ENCODE data around the gene SLC9B2.

Gene SLC9B2

DNA sequence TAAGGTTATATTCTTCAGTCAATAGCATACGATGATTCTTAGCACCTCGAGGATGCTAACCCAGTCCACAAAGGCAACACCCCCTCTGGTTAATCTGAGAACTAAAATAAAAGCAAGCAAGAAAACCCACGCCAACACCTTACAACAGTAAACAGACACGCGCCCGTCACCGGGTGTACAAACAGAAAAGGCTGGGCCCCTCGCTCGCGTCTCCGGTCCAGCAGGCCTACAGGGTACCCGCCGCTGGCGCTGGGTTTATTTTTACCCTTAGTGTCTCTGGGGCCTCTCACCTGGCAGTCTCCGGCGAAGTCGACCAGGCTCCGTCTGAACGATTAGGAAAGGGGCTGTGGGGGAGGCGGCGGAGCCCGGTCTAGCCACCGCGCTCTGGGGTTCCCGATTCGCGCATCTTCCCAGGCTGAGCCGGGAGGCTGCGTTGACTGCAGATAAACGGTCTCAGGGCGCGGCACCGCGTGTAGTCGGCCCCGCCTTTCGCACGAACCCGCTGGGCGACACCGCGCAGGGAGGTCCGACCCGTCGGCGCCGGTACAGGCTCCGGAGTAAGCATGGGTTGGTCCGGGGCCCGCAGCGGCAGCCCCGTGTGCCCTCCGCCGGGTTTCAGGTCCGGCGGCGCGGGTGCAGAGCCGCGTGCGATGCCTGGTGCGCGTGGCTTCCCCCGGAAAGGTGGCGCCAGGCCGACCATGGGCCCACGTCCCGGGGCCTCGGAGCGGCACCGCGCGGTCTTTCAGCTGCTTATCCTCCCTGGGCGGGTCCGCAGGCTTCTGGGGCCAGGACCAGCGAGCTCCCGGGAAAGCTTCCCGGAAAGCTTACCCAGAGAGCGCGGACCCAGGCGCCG lies 441 bp downstream of the SLC9B2 start:
- peak; percentile 59 for DNase-seq (ENCODE audit: low spot score)
- no peak for FAIRE-seq

DNA sequence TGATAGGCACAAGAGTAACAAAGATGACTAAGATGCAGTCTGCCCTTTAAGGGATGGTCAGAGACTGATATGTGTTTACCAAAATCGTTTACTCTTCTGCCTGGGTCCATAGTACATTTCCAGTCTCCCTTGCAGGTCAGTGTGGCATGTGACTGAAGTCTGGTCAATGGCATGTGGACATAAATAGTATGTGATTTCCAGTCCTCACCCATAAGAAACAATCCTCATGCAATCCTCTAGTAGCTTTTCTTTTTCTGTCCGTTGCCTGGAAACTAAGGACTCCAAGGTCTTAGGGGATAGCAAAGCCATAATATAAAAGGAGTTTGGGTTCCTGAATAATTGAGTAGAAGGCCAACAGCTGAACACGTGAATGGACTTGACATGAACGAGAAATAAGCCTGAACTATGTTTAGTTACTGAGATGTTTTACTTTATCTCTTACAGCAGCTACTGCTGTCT lies 1.1 kb downstream of the SLC9B2 start:
- DNase-seq (ENCODE audit: low spot score) (no peak), FAIRE-seq (no peak)

DNA sequence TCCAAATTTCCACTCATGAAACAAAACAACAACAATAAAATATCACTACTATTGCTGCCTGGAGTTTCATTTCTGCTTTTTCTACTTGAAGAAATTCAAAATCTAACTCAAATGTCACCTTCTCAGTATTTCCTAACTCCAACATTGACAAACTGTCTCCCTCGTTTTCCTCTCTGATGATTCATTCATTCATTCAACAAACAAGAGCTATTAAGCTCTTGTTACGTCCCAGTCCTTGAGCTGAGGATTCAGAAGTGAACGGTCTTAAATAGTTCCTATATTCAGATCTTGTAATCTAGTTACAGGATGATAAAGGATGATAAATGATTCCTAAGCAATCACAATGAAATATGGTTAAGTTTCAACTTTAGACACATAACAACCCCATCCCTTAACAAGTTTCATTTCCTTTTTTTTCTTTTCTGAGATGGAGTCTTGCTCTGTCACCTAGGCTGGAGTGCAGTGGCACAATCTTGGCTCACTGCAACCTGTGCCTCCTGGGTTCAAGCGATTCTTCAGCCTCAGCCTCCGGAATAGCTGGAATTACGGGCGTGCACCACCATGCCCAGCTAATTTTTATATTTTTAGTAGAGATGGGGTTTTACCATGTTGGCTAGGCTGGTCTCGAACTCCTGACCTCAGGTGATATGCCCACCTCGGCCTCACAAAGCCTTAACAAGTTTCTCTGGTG lies 1.7 kb downstream of the SLC9B2 start:
- no peak for FAIRE-seq

DNA sequence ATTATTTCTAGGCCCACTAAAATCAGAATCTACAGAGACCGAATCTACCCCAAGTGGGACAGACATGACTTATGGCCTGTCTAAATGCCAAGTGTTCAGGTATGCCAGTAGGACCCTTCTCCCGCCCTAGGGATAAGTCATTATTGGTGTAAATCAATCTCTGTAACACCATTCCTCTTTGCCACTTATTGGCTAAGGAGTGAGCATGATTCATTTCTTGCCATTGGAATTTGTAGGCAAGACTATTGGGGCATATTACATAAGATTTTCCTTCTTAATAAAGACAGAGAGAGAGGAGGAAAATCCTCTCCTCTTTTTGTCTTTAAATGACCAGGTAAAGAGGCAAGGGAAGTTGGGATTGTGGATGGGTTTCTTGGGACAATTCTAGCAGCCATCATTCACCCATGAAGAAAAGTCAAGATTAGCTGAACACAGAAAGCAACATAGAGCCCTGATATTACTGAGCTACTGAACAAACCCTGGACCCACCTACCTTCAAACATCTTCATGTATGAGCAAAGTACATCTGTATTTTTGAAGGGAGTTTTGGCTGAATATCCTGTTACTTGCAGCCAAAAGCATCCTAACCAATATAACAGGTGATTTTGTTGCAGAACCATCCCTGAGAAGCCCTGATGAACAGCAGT lies 2.6 kb downstream of the SLC9B2 start:
- DNase-seq (ENCODE audit: low spot score): no peak
- FAIRE-seq: no peak

More for the DNA sequence above, 1.7 kb downstream of the SLC9B2 start:
- DNase-seq (ENCODE audit: low spot score): no peak

DNA sequence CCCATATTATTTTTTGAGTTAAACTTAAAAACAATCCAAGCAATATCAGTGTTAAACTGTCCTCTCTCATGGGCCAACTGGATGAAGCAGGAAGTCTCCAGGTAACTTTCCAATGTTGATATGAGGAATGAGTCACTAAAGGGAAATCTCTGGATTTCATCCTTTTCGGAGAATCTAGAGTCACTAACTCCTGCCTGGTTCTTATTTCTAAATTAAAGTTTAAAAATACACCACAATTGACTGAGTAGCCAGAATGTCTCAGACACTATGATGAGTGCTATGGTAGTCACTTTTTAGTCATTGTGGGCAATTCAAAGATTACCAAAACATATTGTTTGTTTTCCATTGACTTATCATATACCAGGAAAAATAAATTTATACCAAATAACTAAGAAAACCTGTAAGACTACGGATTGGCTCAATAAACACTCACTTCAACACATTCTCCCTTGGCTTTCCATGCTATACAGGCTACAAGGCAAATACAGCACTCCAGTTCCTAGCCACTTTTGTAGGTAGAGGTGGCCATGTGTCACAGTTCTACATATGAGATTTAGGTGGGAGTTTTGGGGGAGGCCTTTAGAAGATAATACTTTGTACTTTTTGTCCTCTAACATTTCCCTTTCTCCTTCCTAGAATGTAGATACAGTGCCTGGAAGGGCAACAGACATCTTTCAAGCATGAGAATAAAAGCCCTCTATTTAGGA lies 8.6 kb downstream of the SLC9B2 start:
- DNase-seq (ENCODE audit: low spot score): no peak
- FAIRE-seq: no peak

DNA sequence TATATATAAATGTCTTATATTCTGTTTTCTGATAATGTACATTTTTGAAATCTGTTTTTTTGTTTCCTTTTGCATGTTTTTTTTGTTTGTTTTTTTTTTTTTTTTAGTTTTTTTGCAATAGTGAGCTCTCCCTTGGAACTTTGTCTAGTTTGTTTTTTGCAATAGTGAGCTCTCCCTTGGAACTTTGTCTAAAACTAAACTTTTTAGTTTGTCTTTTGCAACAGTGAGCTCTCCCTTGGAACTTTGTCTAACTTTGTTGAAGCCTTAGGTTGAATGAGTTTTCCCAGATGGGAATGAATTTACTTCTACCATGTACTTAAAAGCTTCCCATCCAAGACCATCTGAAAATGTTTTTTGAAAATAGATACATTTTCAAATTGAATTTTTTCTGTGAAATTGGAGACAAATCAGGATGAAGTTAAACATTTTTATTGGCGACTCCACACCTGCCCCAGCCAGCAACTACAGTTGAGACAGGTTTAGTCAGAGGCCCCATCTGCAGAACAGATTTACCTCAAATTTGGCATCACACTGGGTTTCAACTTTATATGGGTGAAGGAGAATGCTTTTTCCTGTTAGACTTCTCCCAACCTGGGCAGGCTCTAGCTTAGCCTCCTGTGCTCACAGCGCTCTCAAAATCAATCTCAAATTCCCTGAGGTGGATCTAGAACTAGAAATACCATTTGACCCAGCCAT lies 16.0 kb downstream of the SLC9B2 start:
- FAIRE-seq (no peak), DNase-seq (ENCODE audit: low spot score) (no peak)

DNA sequence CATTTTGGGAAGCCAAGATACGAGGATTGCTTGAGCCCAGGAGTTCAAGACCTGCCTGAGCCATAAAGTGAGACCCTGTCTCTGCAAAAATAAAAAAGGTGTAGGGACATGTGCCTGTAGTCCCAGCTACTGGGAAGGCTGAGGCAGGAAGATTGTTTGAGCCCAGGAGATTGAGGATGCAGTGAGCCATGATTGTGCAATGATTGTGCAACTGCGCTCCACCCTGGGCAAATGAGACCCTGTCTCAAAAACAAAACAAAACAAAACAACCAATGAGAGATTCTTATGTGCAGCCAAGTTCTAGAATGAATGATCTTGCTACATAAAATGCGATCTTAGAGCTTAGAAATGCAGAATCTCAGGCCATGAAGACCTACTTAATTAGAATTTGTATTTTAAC lies 22.5 kb downstream of the SLC9B2 start:
- DNase-seq (ENCODE audit: low spot score): no peak
- no peak for FAIRE-seq

DNA sequence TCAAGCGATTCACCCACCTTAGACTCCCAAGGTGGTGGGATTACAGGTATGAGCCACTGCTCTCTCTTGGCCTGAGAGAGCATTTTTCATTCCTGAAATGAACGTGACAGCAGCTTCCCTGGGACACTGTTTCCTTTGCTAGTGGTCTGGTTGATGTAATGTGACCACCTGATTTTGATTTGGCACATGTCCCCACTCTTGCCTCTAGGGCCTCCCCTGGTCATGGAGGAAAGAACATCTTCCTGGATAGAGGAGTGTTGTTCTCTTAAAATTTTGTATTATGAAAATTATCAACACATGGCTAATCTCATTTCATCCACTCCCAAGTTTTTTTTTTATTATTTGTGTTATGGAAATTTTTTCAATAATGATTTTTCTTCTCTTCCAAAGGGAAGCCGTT lies 23.8 kb downstream of the SLC9B2 start:
- DNase-seq (ENCODE audit: low spot score) (no peak), FAIRE-seq (no peak)

DNA sequence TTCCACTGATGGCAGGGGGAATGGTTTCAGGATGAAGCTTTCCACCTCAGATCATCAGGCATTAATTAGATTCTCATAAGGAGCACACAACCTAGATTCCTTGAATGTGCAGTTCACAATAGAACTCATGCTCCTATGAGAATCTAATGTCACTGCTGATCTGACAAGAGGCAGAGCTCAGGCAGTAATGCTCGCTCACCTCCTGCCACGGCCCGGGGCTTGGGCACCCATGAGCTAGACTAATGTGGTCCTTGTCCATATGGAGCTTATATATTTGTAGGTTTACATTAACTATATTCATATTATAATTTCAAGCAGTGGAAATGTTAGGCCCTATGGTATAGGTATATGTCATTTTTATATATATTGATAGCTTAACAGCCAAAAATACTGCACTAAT lies 24.4 kb downstream of the SLC9B2 start:
- FAIRE-seq: no peak

DNA sequence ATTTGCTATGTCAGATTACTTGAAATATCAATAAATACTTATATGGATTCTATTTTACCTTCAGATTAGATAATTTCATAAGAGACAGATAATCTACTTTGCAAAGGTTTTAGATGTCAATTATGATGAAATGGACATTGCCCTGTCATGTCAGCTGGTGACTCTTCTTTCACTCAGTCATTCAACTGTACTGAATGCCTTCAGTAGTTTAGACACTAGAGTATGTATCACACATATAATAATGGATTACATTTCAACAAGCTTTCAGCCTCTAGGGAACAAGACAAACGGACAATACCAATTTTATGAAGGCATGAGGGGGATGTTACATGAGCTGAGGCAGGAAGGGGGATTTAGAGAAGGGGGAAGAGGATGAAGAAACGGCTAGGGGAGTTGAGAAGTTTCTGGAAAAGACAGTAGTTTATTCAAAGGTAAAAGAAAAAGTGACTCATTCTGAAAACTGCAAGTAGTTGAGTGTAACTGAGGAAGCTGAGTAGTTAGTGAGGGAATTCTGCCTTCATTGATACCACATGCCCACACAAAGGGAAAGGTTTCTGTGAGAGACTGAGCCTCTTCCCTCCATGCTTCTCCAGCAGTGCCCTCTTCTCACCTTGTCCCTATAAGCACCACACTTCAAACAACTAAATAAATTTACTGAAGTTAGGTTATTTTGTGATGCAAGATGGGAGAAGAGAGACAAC lies 25.7 kb downstream of the SLC9B2 start:
- FAIRE-seq (no peak), DNase-seq (ENCODE audit: low spot score) (no peak)

More for the DNA sequence above, 24.4 kb downstream of the SLC9B2 start:
- no peak for DNase-seq (ENCODE audit: low spot score)

DNA sequence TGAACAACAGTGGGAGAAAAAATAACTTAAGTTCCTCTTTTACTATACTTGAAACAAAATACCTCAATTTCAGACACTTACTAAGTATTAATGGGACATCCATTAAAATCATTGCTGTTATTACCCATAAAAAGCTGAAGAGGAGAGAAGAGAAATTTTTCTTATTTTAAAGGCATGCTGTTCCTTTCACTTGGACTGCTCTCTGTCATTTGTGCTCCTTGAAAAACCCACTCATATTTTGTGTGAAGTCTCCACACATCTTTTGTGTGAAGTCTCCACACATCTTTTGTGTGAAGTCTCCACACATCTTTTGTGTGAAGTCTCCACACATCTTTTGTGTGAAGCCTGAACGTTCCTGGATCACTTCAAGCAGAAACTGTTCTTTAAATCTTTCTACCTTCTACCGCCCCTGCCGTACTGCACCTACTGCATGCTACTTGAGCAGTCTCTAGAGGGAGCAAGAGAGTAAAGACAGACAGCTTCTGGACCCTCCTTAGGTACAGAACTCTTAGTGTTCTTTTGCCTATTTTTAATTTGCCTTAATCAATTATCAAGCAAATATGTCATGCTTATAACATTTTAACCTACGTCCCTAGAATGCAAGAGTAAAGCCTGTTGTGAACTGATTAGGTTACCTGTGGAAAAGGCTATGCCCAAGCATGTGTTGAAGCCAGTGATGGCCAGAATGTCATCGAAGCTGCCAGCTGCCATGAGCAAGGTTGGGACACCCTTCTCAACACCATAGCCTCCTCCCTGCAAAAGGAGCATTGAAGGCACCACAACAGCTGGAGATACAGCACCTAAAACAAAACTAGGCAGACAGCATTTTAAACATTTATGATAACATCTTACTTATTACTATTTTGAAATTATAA lies 29.9 kb downstream of the SLC9B2 start:
- DNase-seq (ENCODE audit: low spot score) (peak; percentile 47), FAIRE-seq (peak; percentile 42)

DNA sequence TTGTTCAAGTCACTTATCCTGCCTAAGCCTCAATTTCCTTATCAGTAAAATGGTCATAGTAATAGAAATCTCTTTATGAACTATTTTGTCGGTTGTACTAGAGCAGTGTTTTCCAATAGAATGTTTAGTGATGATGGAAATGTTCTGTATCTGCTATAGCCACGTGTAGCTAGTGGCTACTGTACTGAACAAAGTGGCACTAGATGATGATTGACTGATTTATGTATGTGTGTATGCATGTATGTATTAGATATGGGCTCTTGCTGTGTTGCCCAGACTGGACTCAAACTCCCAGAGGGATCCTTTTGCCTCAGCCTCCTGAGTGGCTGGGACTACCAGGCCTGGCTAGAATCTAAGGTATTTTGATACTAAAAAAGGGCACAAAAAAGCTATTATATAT lies 32.4 kb downstream of the SLC9B2 start:
- no peak for FAIRE-seq
- DNase-seq (ENCODE audit: low spot score): no peak

DNA sequence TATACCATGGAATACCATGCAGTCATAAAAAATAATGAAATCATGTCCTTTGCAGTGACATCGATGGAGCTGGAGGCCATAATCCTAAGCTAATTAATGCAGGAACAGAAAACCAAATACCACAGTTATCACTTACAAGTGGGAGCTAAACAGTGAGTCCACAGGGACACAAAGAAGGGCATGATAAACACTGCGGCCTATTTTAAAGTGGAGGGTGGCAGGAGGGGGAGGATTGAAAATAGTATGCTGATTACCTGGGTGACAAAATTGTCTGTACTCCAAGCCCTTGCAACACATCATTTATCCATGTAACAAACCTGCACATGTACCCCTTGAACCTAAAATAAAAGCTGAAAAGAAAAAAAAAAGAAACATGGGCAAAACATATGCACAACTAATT lies 40.4 kb downstream of the SLC9B2 start:
- no peak for FAIRE-seq
- DNase-seq (ENCODE audit: low spot score): no peak

DNA sequence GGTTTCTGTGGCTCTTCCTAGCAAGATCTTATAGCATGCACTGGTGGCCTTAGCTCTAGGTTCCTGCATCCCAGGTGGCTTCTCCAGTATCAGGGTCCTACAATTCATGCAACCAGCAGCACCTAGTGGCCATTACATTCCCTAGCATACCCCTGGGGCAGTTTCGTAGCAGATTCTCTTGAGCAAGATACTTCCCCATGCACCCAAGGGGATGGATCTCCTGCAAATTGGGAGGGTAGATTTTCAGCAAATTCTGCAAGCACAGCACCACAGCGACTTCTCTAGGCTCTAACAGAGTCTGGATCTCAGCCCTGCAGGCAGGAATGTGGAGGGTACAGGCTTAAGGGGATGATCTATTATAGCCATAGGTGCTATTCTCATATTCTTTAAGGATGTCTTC lies 44.0 kb downstream of the SLC9B2 start:
- DNase-seq (ENCODE audit: low spot score) (peak; percentile 42), FAIRE-seq (no peak)

DNA sequence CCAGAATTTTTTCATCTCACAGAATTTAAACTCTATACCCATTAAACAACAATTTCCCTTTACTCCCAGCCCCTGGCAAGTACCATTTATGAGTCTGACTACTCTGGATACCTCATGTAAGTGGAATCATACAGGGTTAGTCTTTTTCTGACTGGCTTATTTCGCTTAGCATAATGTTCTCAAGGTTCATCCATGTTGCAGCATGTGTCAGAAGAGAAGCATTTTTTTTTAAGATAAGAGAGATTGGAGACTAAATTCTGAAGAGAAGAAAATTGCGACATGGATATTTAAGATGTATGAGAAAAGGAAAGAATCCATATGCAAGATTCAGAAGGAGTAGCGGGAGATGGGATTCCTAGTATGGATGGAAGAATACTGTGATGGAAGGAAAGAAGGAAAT lies 45.8 kb downstream of the SLC9B2 start:
- FAIRE-seq (no peak), DNase-seq (ENCODE audit: low spot score) (no peak)

DNA sequence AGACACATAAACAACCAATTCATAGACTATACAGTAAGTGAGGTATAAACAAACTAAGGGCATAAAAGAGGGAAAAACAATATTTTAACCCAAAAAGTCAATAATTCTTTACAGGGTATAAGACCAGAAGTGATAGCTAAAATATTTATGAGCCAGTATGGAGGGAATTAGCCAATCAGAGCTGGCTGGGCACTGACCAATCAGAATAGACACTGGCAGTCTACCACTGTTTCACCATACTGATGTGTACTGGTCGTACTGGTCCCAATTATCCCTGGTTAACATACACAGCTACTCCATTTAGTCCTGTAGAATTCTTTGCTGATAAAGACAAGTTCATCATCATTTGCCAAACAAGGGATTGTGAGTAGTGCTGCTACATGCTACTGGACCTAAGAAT lies 47.3 kb downstream of the SLC9B2 start:
- FAIRE-seq (no peak), DNase-seq (ENCODE audit: low spot score) (no peak)

DNA sequence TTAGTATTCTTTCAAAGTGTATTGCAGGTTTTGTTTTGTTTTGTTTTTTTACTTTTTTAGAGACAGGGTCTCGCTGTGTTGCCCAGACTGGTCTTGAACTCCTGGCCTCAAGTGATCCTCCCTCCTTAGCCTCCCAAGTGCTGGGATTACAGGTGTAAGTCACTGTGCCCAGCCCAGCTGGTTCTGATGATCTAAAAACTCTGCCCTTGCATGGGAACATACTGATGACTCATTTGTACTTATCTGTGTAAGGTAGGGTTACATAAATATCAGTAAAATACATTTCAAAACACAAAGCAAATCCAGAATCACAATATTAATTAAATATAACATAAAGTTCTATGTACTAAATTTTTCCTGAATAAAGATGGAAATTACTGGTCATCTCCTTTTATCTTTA lies 49.7 kb downstream of the SLC9B2 start:
- DNase-seq (ENCODE audit: low spot score) (no peak), FAIRE-seq (no peak)

DNA sequence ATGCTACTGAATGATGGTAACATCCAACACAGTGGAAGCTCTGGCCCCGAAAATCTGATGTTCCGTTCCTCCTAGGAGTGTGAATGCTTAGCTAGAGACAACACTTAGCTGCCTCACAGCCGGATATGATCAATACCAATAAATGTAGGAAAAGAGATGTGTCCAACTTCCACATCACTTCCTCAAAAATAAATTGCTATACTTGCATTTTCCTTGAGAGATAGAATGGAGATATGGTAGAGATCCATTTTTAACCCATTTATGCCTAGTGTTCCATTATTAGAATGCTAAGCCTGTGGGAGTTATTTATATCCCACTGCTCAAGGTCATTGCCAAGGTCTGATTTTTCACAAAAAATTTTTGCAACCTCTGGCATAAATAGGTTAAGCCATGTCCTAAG lies 51.6 kb downstream of the SLC9B2 start:
- FAIRE-seq: no peak
- DNase-seq (ENCODE audit: low spot score): no peak

DNA sequence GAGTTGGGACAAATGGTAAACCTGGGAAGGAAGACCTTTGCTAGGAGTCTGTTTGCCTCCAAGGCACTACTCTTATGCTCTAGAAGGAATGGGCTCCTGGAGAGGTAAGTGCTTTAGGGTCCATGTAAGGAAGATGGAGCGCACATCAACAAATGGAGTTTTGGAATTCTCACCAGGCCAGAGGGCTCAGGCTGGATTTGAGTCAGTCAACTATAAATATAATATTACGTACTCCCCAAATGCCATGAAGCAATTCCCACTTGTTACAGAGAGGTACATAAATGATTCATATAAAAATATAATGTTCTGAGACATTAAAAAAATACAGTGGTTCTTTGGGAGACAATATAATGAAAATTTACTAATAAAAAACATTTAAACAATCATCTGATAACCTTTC lies 55.4 kb downstream of the SLC9B2 start:
- FAIRE-seq (no peak), DNase-seq (ENCODE audit: low spot score) (no peak)
